ENCODE data around the gene NDUFV2.
"Not testable (repeated sequence)": the region's sequence is repeated elsewhere in the genome, so short reads cannot be mapped to it uniquely, and the experiment has no call there.

Gene NDUFV2

GRCh38 chr18:9160014-9160413 lies 57.5 kb downstream of the NDUFV2 start:
- no peak for DNase-seq

GRCh38 chr18:9162663-9163062 lies 60.2 kb downstream of the NDUFV2 start:
- DNase-seq: not testable (repeated sequence)

- not testable (repeated sequence) for DNase-seq
Observed at GRCh38 chr18:9164149-9164548, 61.6 kb downstream of the NDUFV2 start.

- not testable (repeated sequence) for DNase-seq
Observed at GRCh38 chr18:9165883-9166282, 63.4 kb downstream of the NDUFV2 start.

- DNase-seq: not testable (repeated sequence)
Observed at GRCh38 chr18:9169515-9169914, 67.0 kb downstream of the NDUFV2 start.

GRCh38 chr18:9171919-9172318 lies 69.4 kb downstream of the NDUFV2 start:
- not testable (repeated sequence) for DNase-seq

GRCh38 chr18:9172506-9173127 lies 70.1 kb downstream of the NDUFV2 start:
- DNase-seq: no peak

- no peak for DNase-seq
Observed at GRCh38 chr18:9173770-9174233, 71.3 kb downstream of the NDUFV2 start.

GRCh38 chr18:9174302-9174701 lies 71.8 kb downstream of the NDUFV2 start:
- DNase-seq: no peak

GRCh38 chr18:9175115-9175514 lies 72.6 kb downstream of the NDUFV2 start:
- no peak for DNase-seq

- DNase-seq: no peak
Observed at GRCh38 chr18:9177031-9177430, 74.5 kb downstream of the NDUFV2 start.

- DNase-seq: no peak
Observed at GRCh38 chr18:9177466-9177865, 75.0 kb downstream of the NDUFV2 start.

GRCh38 chr18:9178557-9178956 lies 76.1 kb downstream of the NDUFV2 start:
- DNase-seq: no peak

- DNase-seq: no peak
Observed at GRCh38 chr18:9181275-9181674, 78.8 kb downstream of the NDUFV2 start.

GRCh38 chr18:9182852-9183399 lies 80.4 kb downstream of the NDUFV2 start:
- no peak for DNase-seq

Data from NK-92 treated with Interleukin-12 subunit alpha and Interleukin-12 subunit beta, amount 100 ng/mL, for 24 hours (cell line).